ENCODE measurements around the gene HDGFL3. TPM values are rescaled to one million over a fixed set of nuclear protein-coding genes. Genes with fewer than 3 reads are reported as not detected.
A peak's percentile ranks its signal among the peaks of the same experiment; 100 is the strongest.
"Not testable (repeated sequence)": the region's sequence is repeated elsewhere in the genome, so short reads cannot be mapped to it uniquely, and the experiment has no call there.

The HDGFL3 gene
- total RNA-seq, result 1 to 10 TPM; 5.0 to 7.4 TPM

DNA sequence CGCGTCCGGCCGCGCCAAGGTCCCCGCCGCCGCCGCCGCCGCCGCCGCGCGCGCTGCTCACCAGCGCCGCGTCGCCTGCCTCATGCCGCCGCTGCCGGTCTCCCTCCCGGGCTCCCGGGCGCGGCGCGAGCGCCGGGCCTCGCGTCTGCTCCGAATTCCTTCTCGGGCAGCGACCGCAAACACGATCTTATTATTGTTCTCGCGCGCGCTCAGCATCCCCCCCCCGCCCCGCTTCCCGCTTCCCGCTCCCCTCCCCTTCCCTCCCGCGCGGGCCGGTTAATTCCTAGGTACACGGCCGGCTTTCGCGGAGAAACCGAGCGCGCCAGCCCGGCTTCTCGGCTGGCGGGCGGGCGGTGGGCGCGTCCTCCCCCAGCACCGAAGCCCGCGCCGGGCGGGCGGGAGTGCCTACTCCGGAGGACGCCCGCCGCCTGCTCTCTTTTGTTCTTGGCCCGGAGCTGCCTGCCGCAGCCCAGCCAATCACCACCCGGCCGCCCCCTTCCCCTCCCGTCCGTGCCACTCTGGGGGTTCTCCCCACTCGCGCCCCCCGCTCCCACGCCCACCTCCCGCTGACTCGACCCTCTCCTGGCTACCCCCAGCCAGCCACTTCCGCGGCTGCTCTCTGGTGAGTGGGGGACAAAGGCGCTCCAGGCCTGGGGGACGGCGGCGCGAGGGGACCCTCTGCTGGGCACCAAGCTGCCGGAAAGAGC, at the start of gene HDGFL3:
TSS of gene HDGFL3 (minus strand) at position 164 of the 707 bp plus-strand sequence. CDS start 409 bp downstream, outside the sequence.
- ChIA-PET POLR2A (interaction anchor here (1.0 kb wide), 1 partner anchor 196 kb away, joined by 3 read pairs; the partner anchor contains the start of gene C15orf40), CTCF (interaction anchor here (1.1 kb wide), 1 partner anchor 10 kb away, joined by 3 read pairs; no protein-coding TSS in a partner anchor)
- intact Hi-C loops (cut with DNase I, micrococcal nuclease), result loop anchor here (1.0 to 5.0 kb wide), 6 partner anchors 101 to 666 kb away; partner anchors contain the start of genes C15orf40 (in 2 of the 2), BTBD1 (in 1 of the 2), RPS17 (in 1 of the 2) and TM6SF1 (in 1 of the 2)
- H3K27me3 Mint-ChIP-seq, result peaks cover 25% of the 10 kb centered on the region
- no peaks in the 10 kb centered on the region for H3K9me3 Mint-ChIP-seq (ENCODE audit: low read depth)
- no peaks in the 10 kb centered on the region for H3K36me3 Mint-ChIP-seq (ENCODE audit: low read depth)
- H3K27ac Mint-ChIP-seq, result no peak within 1 kb of the TSS
- ATAC-seq, result peak; percentile 60
- H3K4me3 Mint-ChIP-seq, result peak within 1 kb of the TSS; percentile 69
- peak; percentile 50 for DNase-seq
- H3K4me1 Mint-ChIP-seq, result peaks cover 9% of the 10 kb centered on the region

DNA sequence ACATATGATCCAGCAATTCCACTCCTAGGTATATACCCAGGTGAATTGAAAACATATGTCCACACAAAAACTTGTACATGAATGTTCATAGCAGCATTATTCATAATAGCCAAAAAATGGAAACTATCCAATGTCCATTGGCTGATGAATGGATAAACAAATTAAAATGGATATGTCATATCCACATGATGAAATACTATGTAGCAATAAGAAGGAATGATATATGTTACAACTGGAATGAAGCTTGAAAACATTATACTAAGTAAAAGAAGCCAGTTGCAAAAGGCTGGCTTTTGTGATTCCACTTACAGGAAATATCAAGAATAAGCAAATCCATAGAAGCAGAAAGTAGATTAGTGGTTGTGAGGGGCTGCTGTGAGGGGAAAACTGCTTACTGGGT, 43.2 kb upstream of the HDGFL3 start:
- Mint-ChIP-seq H3K4me1 (no peaks in the 10 kb centered on the region), H3K9me3 (ENCODE audit: low read depth) (no peaks in the 10 kb centered on the region), H3K27me3 (peaks cover 45% of the 10 kb centered on the region), H3K36me3 (ENCODE audit: low read depth) (no peaks in the 10 kb centered on the region), H3K4me3 (no peak overlapping the region), H3K27ac (no peak overlapping the region)
- intact Hi-C loops (cut with DNase I, micrococcal nuclease), result loop anchor here in 1 of 2 experiments (10.0 kb wide), 1 partner anchor 56 kb away; no protein-coding TSS in a partner anchor
- CTCF ChIA-PET, result interaction anchor here (1.4 kb wide), 1 partner anchor 311 kb away, joined by 3 read pairs; no protein-coding TSS in a partner anchor
- POLR2A ChIA-PET, result no interaction called here
- no peak for DNase-seq
- ATAC-seq, result no peak

DNA sequence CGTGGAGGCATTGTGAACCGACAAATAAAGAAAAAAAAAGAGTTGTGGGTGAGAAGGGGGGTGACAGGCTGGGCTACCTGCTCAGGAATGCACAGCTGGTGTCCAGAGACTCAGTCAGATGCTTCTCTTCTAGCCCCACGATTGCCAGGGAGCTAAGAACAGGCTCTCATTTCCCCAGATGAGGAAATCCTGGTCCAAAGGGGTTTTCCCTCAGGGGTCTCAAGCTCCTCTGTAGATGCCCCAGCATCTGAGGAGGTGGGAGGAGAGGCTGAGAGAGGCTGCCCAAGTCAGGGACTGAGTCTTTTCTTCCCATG, 41.4 kb upstream of the HDGFL3 start:
- ATAC-seq (no peak), DNase-seq (no peak)
- POLR2A ChIA-PET, result no interaction called here
- peaks cover 46% of the 10 kb centered on the region for H3K27me3 Mint-ChIP-seq
- H3K9me3 Mint-ChIP-seq (ENCODE audit: low read depth), result no peaks in the 10 kb centered on the region
- no peak overlapping the region for H3K27ac Mint-ChIP-seq
- H3K4me3 Mint-ChIP-seq, result no peak overlapping the region
- H3K4me1 Mint-ChIP-seq, result no peaks in the 10 kb centered on the region
- CTCF ChIA-PET, result interaction anchor here (0.5 to 2.4 kb wide), 27 partner anchors 10 to 324 kb away, joined by 3 to 12 read pairs (median 3); no protein-coding TSS in a partner anchor
- no peaks in the 10 kb centered on the region for H3K36me3 Mint-ChIP-seq (ENCODE audit: low read depth)
- intact Hi-C loops (cut with DNase I, micrococcal nuclease), result loop anchor here in 1 of 2 experiments (2.0 kb wide), 2 partner anchors 190 to 310 kb away; no protein-coding TSS in a partner anchor

- no peaks in the 10 kb centered on the region for H3K36me3 Mint-ChIP-seq (ENCODE audit: low read depth)
- POLR2A ChIA-PET, result no interaction called here
- ATAC-seq (no peak), DNase-seq (peak; percentile 10)
- no peak overlapping the region for H3K4me3 Mint-ChIP-seq
- CTCF ChIA-PET, result interaction anchor here (0.5 to 2.4 kb wide), 39 partner anchors 10 to 1121 kb away, joined by 3 to 12 read pairs (median 3); no protein-coding TSS in a partner anchor
- peaks cover 47% of the 10 kb centered on the region for H3K27me3 Mint-ChIP-seq
- no peaks in the 10 kb centered on the region for H3K4me1 Mint-ChIP-seq
- no peaks in the 10 kb centered on the region for H3K9me3 Mint-ChIP-seq (ENCODE audit: low read depth)
- intact Hi-C loops (cut with DNase I, micrococcal nuclease), result loop anchor here (1.0 to 2.0 kb wide), 5 partner anchors 132 to 311 kb away; no protein-coding TSS in a partner anchor
- H3K27ac Mint-ChIP-seq, result no peak overlapping the region
Measured at GRCh38 chr15:83248151-83249029, 40.8 kb upstream of the HDGFL3 start.

GRCh38 chr15:83243634-83244033, 36.0 kb upstream of the HDGFL3 start:
- intact Hi-C loops (cut with DNase I, micrococcal nuclease), result no loop called here
- CTCF ChIA-PET, result interaction anchor here (0.6 kb wide), 1 partner anchor 134 kb away, joined by 3 read pairs; no protein-coding TSS in a partner anchor
- POLR2A ChIA-PET, result no interaction called here
- ATAC-seq (no peak), DNase-seq (no peak)
- Mint-ChIP-seq H3K4me1 (no peaks in the 10 kb centered on the region), H3K27ac (no peak overlapping the region), H3K36me3 (ENCODE audit: low read depth) (peaks cover 2% of the 10 kb centered on the region), H3K27me3 (peaks cover 41% of the 10 kb centered on the region), H3K9me3 (ENCODE audit: low read depth) (peaks cover 2% of the 10 kb centered on the region), H3K4me3 (no peak overlapping the region)

GRCh38 chr15:83230242-83230641, 22.6 kb upstream of the HDGFL3 start:
- no peaks in the 10 kb centered on the region for H3K4me1 Mint-ChIP-seq
- POLR2A ChIA-PET, result no interaction called here
- CTCF ChIA-PET, result no interaction called here
- no peaks in the 10 kb centered on the region for H3K36me3 Mint-ChIP-seq (ENCODE audit: low read depth)
- no peak overlapping the region for H3K27ac Mint-ChIP-seq
- ATAC-seq (no peak), DNase-seq (no peak)
- no peaks in the 10 kb centered on the region for H3K9me3 Mint-ChIP-seq (ENCODE audit: low read depth)
- H3K4me3 Mint-ChIP-seq, result no peak overlapping the region
- intact Hi-C loops (cut with DNase I, micrococcal nuclease), result no loop called here
- H3K27me3 Mint-ChIP-seq, result peaks cover 11% of the 10 kb centered on the region

GRCh38 chr15:83225449-83225848, 17.8 kb upstream of the HDGFL3 start:
- H3K27ac Mint-ChIP-seq, result no peak overlapping the region
- ChIA-PET POLR2A (no interaction called here), CTCF (no interaction called here)
- H3K4me1 Mint-ChIP-seq, result no peaks in the 10 kb centered on the region
- intact Hi-C loops (cut with DNase I, micrococcal nuclease), result no loop called here
- H3K36me3 Mint-ChIP-seq (ENCODE audit: low read depth), result no peaks in the 10 kb centered on the region
- no peak for DNase-seq
- peaks cover 14% of the 10 kb centered on the region for H3K27me3 Mint-ChIP-seq
- H3K9me3 Mint-ChIP-seq (ENCODE audit: low read depth), result no peaks in the 10 kb centered on the region
- no peak overlapping the region for H3K4me3 Mint-ChIP-seq
- ATAC-seq, result no peak

GRCh38 chr15:83221781-83222180, 14.2 kb upstream of the HDGFL3 start:
- H3K4me3 Mint-ChIP-seq; DNase-seq; H3K4me1 Mint-ChIP-seq; intact Hi-C loops (cut with DNase I, micrococcal nuclease); H3K36me3 Mint-ChIP-seq (ENCODE audit: low read depth); CTCF ChIA-PET; H3K27ac Mint-ChIP-seq; POLR2A ChIA-PET; ATAC-seq; H3K9me3 Mint-ChIP-seq (ENCODE audit: low read depth): not testable (repeated sequence)
- H3K27me3 Mint-ChIP-seq, result peaks cover 21% of the 10 kb centered on the region

DNA sequence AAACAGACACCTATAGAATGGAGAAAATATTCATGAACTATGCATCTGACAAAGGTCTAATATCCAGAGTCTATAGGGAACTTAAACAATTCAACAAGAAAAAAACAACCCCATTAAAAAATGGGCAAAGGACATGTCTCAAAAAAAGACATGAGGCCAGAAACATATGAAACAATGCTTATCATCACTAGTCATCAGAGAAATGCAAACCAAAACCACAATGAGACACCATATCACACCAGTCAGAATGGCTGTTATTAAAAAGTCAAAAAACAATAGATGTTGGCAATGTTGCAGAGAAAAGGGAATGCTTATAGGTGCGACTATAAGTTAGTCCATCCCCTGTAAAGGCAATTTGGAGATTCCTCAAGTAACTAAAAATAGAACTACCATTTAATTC, 11.4 kb upstream of the HDGFL3 start:
- CTCF ChIA-PET, result interaction anchor here (0.6 kb wide), 1 partner anchor 17 kb away, joined by 3 read pairs; no protein-coding TSS in a partner anchor
- POLR2A ChIA-PET, result no interaction called here
- intact Hi-C loops (cut with DNase I, micrococcal nuclease), result no loop called here

DNA sequence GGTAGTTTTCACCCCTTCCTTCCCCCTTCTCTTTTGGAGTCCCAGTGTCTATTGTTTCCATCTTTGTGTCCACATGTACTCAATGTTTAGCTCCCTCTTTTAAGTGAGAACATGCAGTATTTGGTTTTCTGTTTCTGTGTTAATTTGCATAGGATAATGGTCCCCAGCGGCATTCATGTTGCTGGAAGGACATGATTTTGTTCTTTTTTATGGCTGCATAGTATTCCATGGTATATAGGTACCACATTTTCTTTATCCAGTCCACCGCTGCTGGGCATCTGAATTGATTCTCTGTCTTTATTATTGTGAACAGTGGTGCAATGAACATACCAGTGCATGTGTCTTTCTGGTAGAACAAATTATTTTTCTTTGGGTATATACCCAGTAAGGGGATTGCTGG, 7.7 kb upstream of the HDGFL3 start:
- POLR2A ChIA-PET, result no interaction called here
- Mint-ChIP-seq H3K27ac (no peak overlapping the region), H3K9me3 (ENCODE audit: low read depth) (peaks cover 5% of the 10 kb centered on the region), H3K36me3 (ENCODE audit: low read depth) (no peaks in the 10 kb centered on the region), H3K4me1 (no peaks in the 10 kb centered on the region), H3K4me3 (no peak overlapping the region), H3K27me3 (peaks cover 26% of the 10 kb centered on the region)
- intact Hi-C loops (cut with DNase I, micrococcal nuclease), result no loop called here
- ATAC-seq (no peak), DNase-seq (no peak)
- CTCF ChIA-PET, result no interaction called here

More for the DNA sequence above, 11.4 kb upstream of the HDGFL3 start:
- H3K27ac Mint-ChIP-seq, result no peak overlapping the region
- H3K4me1 Mint-ChIP-seq, result no peaks in the 10 kb centered on the region
- H3K27me3 Mint-ChIP-seq, result peaks cover 26% of the 10 kb centered on the region
- H3K9me3 Mint-ChIP-seq (ENCODE audit: low read depth), result peaks cover 5% of the 10 kb centered on the region
- H3K36me3 Mint-ChIP-seq (ENCODE audit: low read depth), result no peaks in the 10 kb centered on the region
- ATAC-seq, result no peak
- H3K4me3 Mint-ChIP-seq, result no peak overlapping the region
- no peak for DNase-seq

DNA sequence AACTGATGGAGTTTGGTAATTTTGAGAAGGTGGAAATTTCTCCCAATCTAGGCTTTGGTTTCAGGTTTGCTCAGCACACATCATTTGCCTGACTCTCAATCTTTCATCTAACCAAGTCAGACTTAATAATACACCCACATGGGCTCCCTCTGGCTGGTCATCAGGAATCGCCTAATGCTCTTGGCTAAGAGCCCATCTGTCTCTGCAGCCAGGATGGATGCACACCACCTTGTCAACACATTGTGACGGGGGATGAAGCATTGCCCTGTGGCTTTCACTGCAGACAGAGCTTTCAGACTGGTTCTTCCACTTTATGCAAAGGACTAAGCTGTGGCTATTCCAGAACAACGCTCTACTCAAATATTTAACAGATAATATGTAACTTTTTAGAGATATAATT, 3.0 kb upstream of the HDGFL3 start:
- Mint-ChIP-seq H3K4me1 (peaks cover 9% of the 10 kb centered on the region), H3K9me3 (ENCODE audit: low read depth) (peaks cover 5% of the 10 kb centered on the region), H3K27me3 (peaks cover 22% of the 10 kb centered on the region), H3K36me3 (ENCODE audit: low read depth) (no peaks in the 10 kb centered on the region), H3K4me3 (no peak overlapping the region), H3K27ac (no peak overlapping the region)
- CTCF ChIA-PET, result interaction anchor here (0.8 to 1.3 kb wide), 2 partner anchors 11 to 38 kb away, joined by 3 to 4 read pairs; no protein-coding TSS in a partner anchor
- ATAC-seq (no peak), DNase-seq (no peak)
- POLR2A ChIA-PET, result interaction anchor here (0.6 kb wide), 1 partner anchor 933 kb away, joined by 3 read pairs; no protein-coding TSS in a partner anchor
- intact Hi-C loops (cut with DNase I, micrococcal nuclease), result no loop called here
